IMR-90 (cell line): ENCODE measurements around the gene NBPF12.
"Not testable (repeated sequence)": the region's sequence is repeated elsewhere in the genome, so short reads cannot be mapped to it uniquely, and the experiment has no call there.

Source experiments
- CEBPB ChIP-seq: IDR thresholded peaks from 2 replicates; pipeline ENCODE4 v1.6.1; 2012; ENCODE audit warnings: low read depth, low read length, improper control_type of control experiment
- CTCF ChIP-seq: conservative IDR thresholded peaks from 2 replicates; pipeline ENCODE4 v1.5.1; 2012; ENCODE audit warnings: mild to moderate bottlenecking, low read depth, low read length, improper control_type of control experiment
- MAFK ChIP-seq: IDR thresholded peaks from 2 replicates; pipeline ENCODE4 v1.6.1; 2012; ENCODE audit warnings: low read depth, low read length, improper control_type of control experiment
- MXI1 ChIP-seq: IDR thresholded peaks from 2 replicates; pipeline ENCODE4 v1.6.1; 2012; ENCODE audit warnings: low read depth, mild to moderate bottlenecking, low read length, moderate library complexity, borderline replicate concordance
- POLR2A ChIP-seq: IDR thresholded peaks from 2 replicates; pipeline ENCODE4 v1.6.1; 2012; ENCODE audit warnings: mild to moderate bottlenecking, low read depth, low read length
- RAD21 ChIP-seq: IDR thresholded peaks from 2 replicates; pipeline ENCODE4 v1.6.1; 2012; ENCODE audit warnings: low read length, improper control_type of control experiment
- RCOR1 ChIP-seq: IDR thresholded peaks from 2 replicates; pipeline ENCODE4 v1.6.1; 2012; ENCODE audit warnings: mild to moderate bottlenecking, low read length, improper control_type of control experiment; ENCODE audit not compliant: insufficient replicate concordance
- RFX5 ChIP-seq: IDR thresholded peaks from 2 replicates; pipeline ENCODE4 v1.8.0; 2012; ENCODE audit warnings: low read depth, mild to moderate bottlenecking, low read length, moderate library complexity
- TF ChIP-seq, protein P1 (sequence below): fragments of 150-350 bp; IDR thresholded peaks from 2 replicates; pipeline ENCODE4 v1.6.1; 2017; ENCODE audit warnings: mild to moderate bottlenecking, antibody characterized with exemption, low read length, low read depth

GRCh38 chr1:146937462-146937861 is 662 bp upstream of the NBPF12 start:
- not testable (repeated sequence) for TF ChIP-seq CTCF, RCOR1, CEBPB, RFX5, MXI1, RAD21, MAFK, POLR2A
- TF ChIP-seq, protein P1, sequence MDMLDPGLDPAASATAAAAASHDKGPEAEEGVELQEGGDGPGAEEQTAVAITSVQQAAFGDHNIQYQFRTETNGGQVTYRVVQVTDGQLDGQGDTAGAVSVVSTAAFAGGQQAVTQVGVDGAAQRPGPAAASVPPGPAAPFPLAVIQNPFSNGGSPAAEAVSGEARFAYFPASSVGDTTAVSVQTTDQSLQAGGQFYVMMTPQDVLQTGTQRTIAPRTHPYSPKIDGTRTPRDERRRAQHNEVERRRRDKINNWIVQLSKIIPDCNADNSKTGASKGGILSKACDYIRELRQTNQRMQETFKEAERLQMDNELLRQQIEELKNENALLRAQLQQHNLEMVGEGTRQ = not testable (repeated sequence)
